ENCODE results near the gene RBFOX2.

- TF ChIP-seq POLR2A (IDR thresholded peaks at IDR 0.05; ENCODE audit: low read depth, low read length) (no peak), CTCF (IDR thresholded peaks at IDR 0.05; ENCODE audit: extremely low read depth in 1 of 2, insufficient read depth in 1 of 2, low read depth in 1 of 2, low read length in 2 of 2) (no peak)
Measured at GRCh38 chr22:35860837-35861236, 167.8 kb downstream of the RBFOX2 start.
